Endothelial cell (in vitro differentiated cells): ENCODE results near the gene ADCY3. TPM values are rescaled to one million over a fixed set of nuclear protein-coding genes. Genes with fewer than 3 reads are reported as not detected.

Source experiments
- DNase-seq: peaks from one replicate; pipeline ENCODE4 v3.0.0; 2021; ENCODE audit warnings: low spot score
- H3K27ac Mint-ChIP-seq: one replicate; pipeline ENCODE4 v1.8.0; 2021; ENCODE audit warnings: mixed read lengths, inconsistent platforms; ENCODE audit not compliant: unreplicated experiment
- H3K27me3 Mint-ChIP-seq: one replicate; pipeline ENCODE4 v1.8.0; 2021; ENCODE audit warnings: mild to moderate bottlenecking, moderate library complexity, mixed read lengths, inconsistent platforms; ENCODE audit not compliant: unreplicated experiment
- H3K36me3 Mint-ChIP-seq: one replicate; pipeline ENCODE4 v1.8.0; 2021; ENCODE audit warnings: mild to moderate bottlenecking, low read depth, mixed read lengths, inconsistent platforms; ENCODE audit not compliant: unreplicated experiment
- H3K4me1 Mint-ChIP-seq: one replicate; pipeline ENCODE4 v1.8.0; 2021; ENCODE audit warnings: mild to moderate bottlenecking, mixed read lengths, inconsistent platforms; ENCODE audit not compliant: unreplicated experiment
- H3K4me3 Mint-ChIP-seq: one replicate; pipeline ENCODE4 v1.8.0; 2021; ENCODE audit warnings: mild to moderate bottlenecking, mixed read lengths, inconsistent platforms; ENCODE audit not compliant: unreplicated experiment
- H3K9me3 Mint-ChIP-seq: one replicate; pipeline ENCODE4 v1.8.0; 2021; ENCODE audit warnings: mixed read lengths, inconsistent platforms; ENCODE audit not compliant: unreplicated experiment
- CTCF ChIP-seq: fragments of 200-600 bp; sonication (generic); IDR thresholded peaks from one replicate; pipeline ENCODE4 v1.5.0; 2021; ENCODE audit warnings: antibody characterized with exemption; ENCODE audit not compliant: unreplicated experiment
- total RNA-seq: library from RNA; stranded (reverse); fragmentation: NEBNext Ultra II Directional; extraction: Animal tissue kit (Norgen Biotek cat#: 25700); gene quantifications from one replicate; pipeline ENCODE4 v1.2.1, GENCODE V29; 2021; ENCODE audit not compliant: unreplicated experiment

The ADCY3 gene
- total RNA-seq, 1 donor from 2014 or later = 88.0 TPM

DNA sequence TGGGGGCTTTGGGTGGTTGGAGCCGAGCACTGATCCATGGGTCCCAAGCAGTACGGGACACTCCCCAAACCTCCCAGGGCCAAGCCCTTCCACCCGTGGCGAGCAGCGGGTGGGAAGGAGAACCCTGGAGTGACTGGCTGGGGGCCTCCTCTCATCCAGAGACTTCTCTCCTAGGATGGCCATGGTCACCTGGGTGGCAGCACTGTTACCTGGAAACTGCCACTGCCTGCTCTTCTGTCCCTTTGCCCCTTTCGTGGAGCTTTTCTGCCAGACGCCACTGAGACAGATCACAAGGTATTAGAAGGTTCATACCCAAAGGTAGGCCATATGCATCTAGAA is 99.9 kb downstream of the ADCY3 start:
- no peak for DNase-seq
- H3K27me3 Mint-ChIP-seq = peaks cover 1% of the 10 kb centered on the region
- no peak overlapping the region for H3K27ac Mint-ChIP-seq
- TF ChIP-seq CTCF = no peak
- H3K9me3 Mint-ChIP-seq = no peaks in the 10 kb centered on the region
- H3K4me3 Mint-ChIP-seq = no peak overlapping the region
- H3K4me1 Mint-ChIP-seq = peaks cover 12% of the 10 kb centered on the region
- H3K36me3 Mint-ChIP-seq = peaks cover 41% of the 10 kb centered on the region

DNA sequence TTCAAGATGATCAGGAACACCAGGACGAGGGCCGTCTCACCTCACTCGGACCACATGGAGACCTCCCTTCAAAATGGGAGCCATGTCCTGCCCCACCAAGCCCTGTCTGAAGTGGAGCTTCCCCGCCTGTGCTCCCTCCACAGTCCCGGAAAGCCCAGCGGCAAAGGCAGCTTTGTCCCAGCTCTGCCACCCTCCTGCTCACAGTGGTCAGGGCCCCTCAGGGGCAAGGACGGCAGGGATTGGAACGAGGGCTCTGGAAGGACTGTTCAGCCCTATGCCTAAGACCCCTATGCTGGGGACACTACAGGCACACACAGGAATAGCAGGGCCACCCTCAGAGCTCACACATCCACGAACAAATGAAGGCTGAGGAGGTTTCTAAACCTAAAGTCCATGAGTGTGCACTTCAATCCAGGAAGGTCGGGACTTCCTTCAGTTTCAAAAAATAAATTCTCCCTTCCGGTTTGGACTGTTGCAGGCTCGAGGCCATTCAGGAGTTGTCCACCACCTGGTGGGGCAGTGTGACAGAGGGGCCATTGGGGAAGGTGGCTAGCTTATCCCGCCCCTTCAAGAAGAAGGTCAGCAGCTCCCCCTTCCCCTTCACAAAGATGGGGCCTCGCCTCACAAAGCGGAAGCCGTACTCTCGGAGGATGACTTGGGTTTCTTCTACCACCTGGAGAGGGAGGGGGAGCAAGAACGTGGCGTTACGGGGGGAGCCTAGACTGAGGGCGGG is 100.4 kb downstream of the ADCY3 start:
- Mint-ChIP-seq H3K9me3 (no peaks in the 10 kb centered on the region), H3K27me3 (peaks cover 1% of the 10 kb centered on the region), H3K36me3 (peaks cover 42% of the 10 kb centered on the region), H3K4me1 (peaks cover 12% of the 10 kb centered on the region), H3K4me3 (no peak overlapping the region), H3K27ac (no peak overlapping the region)
- TF ChIP-seq CTCF = no peak
- DNase-seq = no peak

DNA sequence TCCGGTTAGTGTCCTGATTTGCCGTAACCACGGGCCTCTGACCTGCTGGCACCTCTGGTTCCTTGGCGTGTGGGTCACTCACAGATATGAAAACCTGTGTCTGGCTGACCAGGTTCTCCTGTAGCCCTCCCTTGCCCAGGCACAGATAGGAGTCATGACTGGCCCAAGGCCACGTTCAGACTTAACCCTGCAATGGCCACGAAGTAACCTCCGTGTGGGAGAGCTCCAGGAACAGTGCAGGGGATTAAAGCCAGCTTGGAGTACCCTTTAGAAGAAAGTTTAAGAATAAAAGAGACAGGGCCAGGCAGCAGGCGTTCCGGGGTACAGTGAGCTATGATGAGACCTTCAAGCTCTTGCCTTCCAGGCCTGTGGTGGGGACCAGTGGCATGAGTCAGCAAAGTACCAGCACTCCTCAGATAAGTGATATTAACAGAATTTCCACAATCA is 101.3 kb downstream of the ADCY3 start:
- Mint-ChIP-seq H3K36me3 (peaks cover 45% of the 10 kb centered on the region), H3K27ac (no peak overlapping the region), H3K4me1 (peaks cover 12% of the 10 kb centered on the region), H3K27me3 (peaks cover 1% of the 10 kb centered on the region), H3K9me3 (no peaks in the 10 kb centered on the region), H3K4me3 (no peak overlapping the region)
- no peak for DNase-seq
- no peak for TF ChIP-seq CTCF

GRCh38 chr2:24816884-24817283 is 103.2 kb downstream of the ADCY3 start:
- no peak for TF ChIP-seq CTCF
- Mint-ChIP-seq H3K9me3 (no peaks in the 10 kb centered on the region), H3K36me3 (peaks cover 36% of the 10 kb centered on the region), H3K27me3 (peaks cover 1% of the 10 kb centered on the region), H3K4me1 (peaks cover 10% of the 10 kb centered on the region), H3K27ac (no peak overlapping the region), H3K4me3 (no peak overlapping the region)
- DNase-seq = no peak

DNA sequence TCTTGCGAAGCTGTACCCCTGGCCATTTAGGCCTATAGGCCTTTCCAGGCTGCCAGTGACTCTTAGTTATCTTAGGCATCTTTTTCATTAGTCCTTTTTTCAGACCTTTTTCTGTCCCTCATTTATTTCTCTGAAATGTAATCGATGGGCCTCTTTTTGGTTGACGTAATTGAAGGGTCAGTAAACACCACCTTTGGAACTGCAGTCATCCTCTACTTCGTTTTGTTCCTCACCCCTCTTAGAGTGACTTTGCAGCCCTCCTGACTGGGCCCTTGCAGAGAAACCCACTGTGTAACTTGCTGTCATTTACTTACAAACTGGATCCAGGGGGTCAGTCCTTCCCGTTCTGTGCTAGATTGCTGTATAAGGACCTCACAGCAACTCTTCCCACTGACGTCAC is 103.6 kb downstream of the ADCY3 start:
- DNase-seq = no peak

More for the DNA sequence above, 103.6 kb downstream of the ADCY3 start:
- peaks cover 10% of the 10 kb centered on the region for H3K4me1 Mint-ChIP-seq
- peak overlapping the region; percentile 17 for H3K27ac Mint-ChIP-seq
- H3K36me3 Mint-ChIP-seq = peaks cover 31% of the 10 kb centered on the region
- no peak overlapping the region for H3K4me3 Mint-ChIP-seq
- H3K9me3 Mint-ChIP-seq = no peaks in the 10 kb centered on the region
- H3K27me3 Mint-ChIP-seq = peaks cover 1% of the 10 kb centered on the region
- no peak for TF ChIP-seq CTCF
